Neuronal stem cell (in vitro differentiated cells): ENCODE data around the gene UNKL.

Experiments used
- DNase-seq: peaks from one replicate; pipeline ENCODE4 v3.0.0-alpha.2; 2013; ENCODE audit warnings: low spot score
- H2AFZ ChIP-seq: one replicate; pipeline ENCODE4 v1.6.1; 2013; ENCODE audit warnings: mild to moderate bottlenecking, low read length, inconsistent platforms
- H2AK5ac ChIP-seq: 2 replicates; pipeline ENCODE4 v1.6.1; 2013; ENCODE audit warnings: low read depth, mild to moderate bottlenecking, inconsistent platforms, low read length, moderate library complexity, mixed read lengths
- H2BK120ac ChIP-seq: 2 replicates; pipeline ENCODE4 v1.6.1; 2013; ENCODE audit warnings: low read depth, mild to moderate bottlenecking, inconsistent platforms, low read length, moderate library complexity, mixed read lengths
- H2BK12ac ChIP-seq: one replicate; pipeline ENCODE4 v1.6.1; 2013; ENCODE audit warnings: low read length, inconsistent platforms
- H2BK15ac ChIP-seq: 2 replicates; pipeline ENCODE4 v1.6.1; 2013; ENCODE audit warnings: mild to moderate bottlenecking, low read length, inconsistent platforms, mixed read lengths
- H2BK5ac ChIP-seq: one replicate; pipeline ENCODE4 v1.6.1; 2013; ENCODE audit warnings: inconsistent platforms, mild to moderate bottlenecking, low read length, moderate library complexity
- H3K14ac ChIP-seq: one replicate; pipeline ENCODE4 v1.6.1; 2013; ENCODE audit warnings: low read length, inconsistent platforms
- H3K18ac ChIP-seq: 2 replicates; pipeline ENCODE4 v1.6.1; 2013; ENCODE audit warnings: low read length, inconsistent platforms
- H3K23ac ChIP-seq: 2 replicates; pipeline ENCODE4 v1.6.1; 2013; ENCODE audit warnings: low read depth, mild to moderate bottlenecking, mixed read lengths, low read length, inconsistent platforms; ENCODE audit not compliant: poor library complexity
- H3K27ac ChIP-seq: replicated peaks from 3 replicates; pipeline ENCODE4 v1.5.1; 2013; ENCODE audit warnings: low read length, inconsistent platforms
- H3K27me3 ChIP-seq, 3 experiments: 2 replicates each; pipeline ENCODE4 v1.6.1; 2013; ENCODE audit warnings: low read length in 3 of 3, mild to moderate bottlenecking in 2 of 3, inconsistent platforms in 1 of 3, low read depth in 1 of 3, mixed read lengths in 1 of 3, moderate library complexity in 1 of 3; ENCODE audit not compliant: control insufficient read depth in 3 of 3, insufficient read depth in 3 of 3
- H3K36me3 ChIP-seq, 2 donors: replicated peaks in 1 of 2; 2 replicates each; pipeline ENCODE4 v1.6.1; 2013; ENCODE audit warnings: low read length in 2 of 2; ENCODE audit not compliant: control insufficient read depth in 2 of 2, insufficient read depth in 2 of 2
- H3K4ac ChIP-seq: 2 replicates; pipeline ENCODE4 v1.6.1; 2013; ENCODE audit warnings: inconsistent platforms, mild to moderate bottlenecking, low read length, moderate library complexity
- H3K4me1 ChIP-seq, 2 donors: 1 replicate in 1 of 2; 2 replicates in 1 of 2; pipeline ENCODE4 v1.6.1; 2013; ENCODE audit warnings: low read length in 2 of 2, low read depth in 1 of 2; ENCODE audit not compliant: control insufficient read depth in 2 of 2, insufficient read depth in 1 of 2
- H3K4me2 ChIP-seq: one replicate; pipeline ENCODE4 v1.6.1; 2013; ENCODE audit warnings: mild to moderate bottlenecking, low read length, inconsistent platforms; ENCODE audit not compliant: insufficient read depth, poor library complexity, severe bottlenecking
- H3K4me3 ChIP-seq, 2 donors: 2 replicates each; pipeline ENCODE4 v1.5.1; 2013; ENCODE audit warnings: low read length in 2 of 2, mild to moderate bottlenecking in 2 of 2, inconsistent platforms in 1 of 2, moderate library complexity in 1 of 2
- H3K79me1 ChIP-seq: one replicate; pipeline ENCODE4 v1.6.1; 2013; ENCODE audit warnings: low read depth, mild to moderate bottlenecking, inconsistent platforms, low read length, moderate library complexity
- H3K9ac ChIP-seq: one replicate; pipeline ENCODE4 v1.6.1; 2013; ENCODE audit warnings: mild to moderate bottlenecking, low read depth, low read length, inconsistent platforms; ENCODE audit not compliant: poor library complexity
- H3K9me3 ChIP-seq, 2 donors: replicated peaks in 1 of 2; 2 replicates each; pipeline versions ENCODE3 to v1.6.1; 2013; ENCODE audit warnings: low read length in 2 of 2, mild to moderate bottlenecking in 2 of 2, inconsistent platforms in 1 of 2, low read depth in 1 of 2, mixed read lengths in 1 of 2, moderate library complexity in 1 of 2; ENCODE audit not compliant: control insufficient read depth in 2 of 2, insufficient read depth in 1 of 2
- H4K8ac ChIP-seq: one replicate; pipeline ENCODE4 v1.6.1; 2013; ENCODE audit warnings: low read depth, mild to moderate bottlenecking, inconsistent platforms, low read length, moderate library complexity
- H4K91ac ChIP-seq: one replicate; pipeline ENCODE4 v1.6.1; 2013; ENCODE audit warnings: low read length, low read depth, mild to moderate bottlenecking, inconsistent platforms; ENCODE audit not compliant: poor library complexity
- WGBS, 2 donors: extraction: QIAGEN DNeasy Blood & Tissue Kit; methylation state at CpG; one replicate each; pipeline ENCODE4 v1.1.7; 2013; ENCODE audit warnings: missing lambda C conversion rate in 2 of 2, mixed read lengths in 1 of 2; ENCODE audit not compliant: insufficient read length in 2 of 2, insufficient replicate concordance in 1 of 2; ENCODE audit errors: extremely low coverage in 2 of 2; 5-methylcytosine and 5-hydroxymethylcytosine counted together

UNKL gene

DNA sequence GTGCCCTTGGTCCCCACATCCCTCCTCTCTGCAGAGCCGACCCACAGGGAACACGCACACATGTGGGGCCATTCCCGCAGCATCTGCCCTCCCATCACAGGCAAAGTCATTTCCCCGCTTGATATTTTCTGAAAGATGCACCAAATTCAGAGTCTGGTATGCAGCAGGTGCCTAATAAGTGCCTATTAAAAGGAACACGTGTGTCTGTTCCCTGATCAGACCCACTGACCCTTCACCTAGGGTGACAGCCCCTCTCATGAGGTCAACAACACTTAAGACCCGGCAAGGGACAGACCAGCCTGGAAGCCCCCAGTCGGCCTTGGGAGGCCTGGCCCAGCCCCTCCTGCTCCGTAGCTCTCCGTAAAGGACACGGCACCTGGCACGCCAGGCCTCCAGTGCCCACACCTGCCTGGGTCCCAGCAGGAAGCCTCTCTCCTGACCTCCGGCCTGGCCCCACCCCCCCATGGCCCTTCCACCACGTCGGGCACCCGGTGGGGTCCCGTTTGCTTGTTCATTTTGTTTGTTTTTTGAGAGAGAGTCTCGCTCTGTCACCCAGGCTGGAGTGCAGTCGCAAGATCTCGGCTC is 20.0 kb downstream of the UNKL start:
- H3K27ac ChIP-seq = no peak overlapping the region
- no peak overlapping the region for H3K4ac ChIP-seq
- peaks cover 17 to 22% of the 10 kb centered on the region in 2 donors for H3K36me3 ChIP-seq
- H3K4me3 ChIP-seq = no peak overlapping the region
- H2AFZ ChIP-seq = no peak overlapping the region
- no peak overlapping the region for H3K4me2 ChIP-seq
- no peak overlapping the region for H3K23ac ChIP-seq
- H2AK5ac ChIP-seq = no peak overlapping the region
- H3K9ac ChIP-seq = no peak overlapping the region
- no peak overlapping the region for H2BK15ac ChIP-seq
- DNase-seq = no peak
- H3K79me1 ChIP-seq = peaks cover 3% of the 10 kb centered on the region
- H3K4me1 ChIP-seq = no peaks in the 10 kb centered on the region
- H3K14ac ChIP-seq = no peak overlapping the region
- no peak overlapping the region for H4K8ac ChIP-seq
- no CpG with 5 or more reads among the region's 19 CpGs for WGBS, 2 donors
- H2BK120ac ChIP-seq = no peak overlapping the region
- no peak overlapping the region for H2BK5ac ChIP-seq
- H3K9me3 ChIP-seq = no peaks in the 10 kb centered on the region
- H3K18ac ChIP-seq = no peak overlapping the region
- H3K27me3 ChIP-seq = no peaks in the 10 kb centered on the region
- no peak overlapping the region for H2BK12ac ChIP-seq
- H4K91ac ChIP-seq = no peak overlapping the region

DNA sequence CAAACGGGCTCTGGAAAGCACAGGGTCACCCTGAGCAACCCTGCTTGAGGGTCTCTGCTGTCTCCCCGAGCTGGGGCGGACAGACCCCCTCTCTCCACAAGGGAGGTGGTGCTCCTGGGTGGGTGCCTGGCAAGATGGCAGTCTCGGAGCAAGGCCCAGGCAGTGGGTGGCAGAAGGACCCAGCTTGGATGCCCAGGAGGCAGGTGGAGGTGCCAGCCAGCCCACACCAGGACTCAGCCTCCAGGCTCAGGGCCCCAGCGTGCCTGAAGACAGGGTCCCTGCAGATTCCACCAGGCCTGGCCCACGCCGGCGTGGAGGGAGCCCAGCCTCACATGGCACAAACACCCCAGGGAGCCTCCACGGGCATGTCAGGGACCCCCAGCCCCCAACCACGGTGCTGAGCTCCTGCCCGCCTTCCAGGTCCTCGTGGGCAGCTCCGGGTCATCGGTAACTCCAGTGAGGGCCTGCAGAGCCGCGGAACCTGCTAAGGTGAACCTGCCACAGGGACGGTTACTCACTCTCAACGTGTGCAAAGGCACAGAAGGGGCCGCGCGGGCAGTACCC is 20.8 kb downstream of the UNKL start:
- Histone ChIP-seq H3K14ac (no peak overlapping the region), H3K79me1 (no peaks in the 10 kb centered on the region), H2BK5ac (no peak overlapping the region), H3K23ac (no peak overlapping the region), H4K8ac (no peak overlapping the region), H3K4me3 (no peak overlapping the region), H3K4ac (no peak overlapping the region), H3K4me2 (no peak overlapping the region), H2BK12ac (no peak overlapping the region), H3K36me3 (peaks cover 15 to 17% of the 10 kb centered on the region in 2 donors), H3K18ac (no peak overlapping the region), H2BK15ac (no peak overlapping the region), H3K27me3 (no peaks in the 10 kb centered on the region), H4K91ac (no peak overlapping the region), H3K27ac (no peak overlapping the region), H3K9me3 (no peaks in the 10 kb centered on the region), H2AFZ (no peak overlapping the region), H3K9ac (no peak overlapping the region), H2BK120ac (no peak overlapping the region), H2AK5ac (no peak overlapping the region), H3K4me1 (no peaks in the 10 kb centered on the region)
- WGBS, 2 donors = no CpG with 5 or more reads among the region's 21 CpGs
- DNase-seq = no peak

DNA sequence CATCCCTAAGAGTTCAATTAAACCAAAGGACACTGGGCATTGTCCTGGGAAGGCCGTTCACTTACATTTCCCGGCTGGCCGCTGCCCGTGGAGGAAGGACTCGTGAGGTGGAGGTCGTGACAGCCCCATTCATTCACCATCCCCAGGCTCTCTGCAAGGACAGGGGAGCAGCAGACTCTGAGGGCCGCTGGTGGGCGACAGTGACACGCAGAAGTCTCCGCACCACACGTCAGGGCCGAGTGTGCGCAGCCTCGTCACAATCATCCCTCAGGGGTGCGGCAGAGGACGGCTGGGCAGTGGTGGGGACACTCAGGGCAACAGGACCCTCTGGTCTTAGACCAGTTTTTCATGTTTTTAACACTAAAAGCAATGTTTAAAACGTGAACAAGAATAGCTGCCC is 21.7 kb downstream of the UNKL start:
- Histone ChIP-seq H2BK5ac (no peak overlapping the region), H3K27me3 (no peaks in the 10 kb centered on the region)

DNA sequence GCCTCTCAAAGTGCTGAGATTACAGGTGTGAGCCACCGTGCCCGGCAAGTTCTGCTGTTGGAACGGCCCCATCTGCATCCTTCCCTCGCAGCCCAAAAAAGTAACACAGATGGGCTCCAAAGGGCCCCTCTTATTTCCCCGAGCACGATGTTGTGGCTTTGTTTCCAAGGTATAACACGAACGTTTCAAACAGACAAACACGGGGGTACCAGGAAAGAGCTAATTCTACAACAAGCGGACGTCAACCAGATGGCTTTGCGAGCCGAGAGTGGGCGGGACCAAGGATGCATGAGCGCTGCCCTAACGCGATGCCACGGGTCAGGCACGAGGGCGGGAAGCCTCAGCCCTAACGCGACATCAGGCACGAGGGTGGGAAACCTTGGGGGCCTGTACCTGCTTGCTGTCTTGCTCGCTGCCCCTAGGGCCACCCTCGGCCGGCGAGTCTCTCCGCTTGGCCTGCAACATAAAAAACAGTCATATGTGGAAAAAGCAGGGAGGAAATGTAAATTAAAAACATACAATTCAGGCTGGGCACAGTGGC is 24.2 kb downstream of the UNKL start:
- Histone ChIP-seq H3K9me3 (no peaks in the 10 kb centered on the region), H3K4ac (no peak overlapping the region), H3K36me3 (peaks cover 15 to 19% of the 10 kb centered on the region in 2 donors), H2BK5ac (no peak overlapping the region), H3K23ac (no peak overlapping the region), H4K91ac (no peak overlapping the region), H3K9ac (peak overlapping the region; percentile 63), H2AFZ (no peak overlapping the region), H2BK120ac (no peak overlapping the region), H3K4me1 (no peaks in the 10 kb centered on the region), H2BK15ac (no peak overlapping the region), H2AK5ac (no peak overlapping the region), H3K14ac (no peak overlapping the region), H3K4me2 (no peak overlapping the region), H3K18ac (no peak overlapping the region), H3K27ac (no peak overlapping the region), H3K79me1 (peaks cover 3% of the 10 kb centered on the region), H2BK12ac (no peak overlapping the region), H3K4me3 (no peak overlapping the region), H4K8ac (no peak overlapping the region), H3K27me3 (no peaks in the 10 kb centered on the region)
- no CpG with 5 or more reads among the region's 28 CpGs for WGBS, 2 donors
- DNase-seq = no peak

More for the DNA sequence above, 21.7 kb downstream of the UNKL start:
- Histone ChIP-seq H3K36me3 (peaks cover 15 to 19% of the 10 kb centered on the region in 2 donors), H4K91ac (no peak overlapping the region), H3K4me3 (no peak overlapping the region), H3K79me1 (no peaks in the 10 kb centered on the region), H3K4me2 (no peak overlapping the region), H3K14ac (no peak overlapping the region), H3K27ac (no peak overlapping the region), H2AK5ac (no peak overlapping the region), H2BK12ac (no peak overlapping the region), H2BK15ac (no peak overlapping the region), H3K23ac (no peak overlapping the region), H4K8ac (no peak overlapping the region), H3K9me3 (no peaks in the 10 kb centered on the region), H2BK120ac (no peak overlapping the region), H2AFZ (no peak overlapping the region), H3K9ac (no peak overlapping the region), H3K18ac (no peak overlapping the region), H3K4me1 (no peaks in the 10 kb centered on the region), H3K4ac (no peak overlapping the region)
- no CpG with 5 or more reads among the region's 17 CpGs for WGBS, 2 donors
- no peak for DNase-seq
